HG03097 (cell line): ENCODE measurements around the gene DIPK1C.

Experiments used
- ATAC-seq: cut with Tn5 transposase; IDR thresholded peaks from one replicate; pipeline ENCODE4 v1.9.1; 2021; ENCODE audit not compliant: unreplicated experiment, low FRiP score

DIPK1C gene

DNA sequence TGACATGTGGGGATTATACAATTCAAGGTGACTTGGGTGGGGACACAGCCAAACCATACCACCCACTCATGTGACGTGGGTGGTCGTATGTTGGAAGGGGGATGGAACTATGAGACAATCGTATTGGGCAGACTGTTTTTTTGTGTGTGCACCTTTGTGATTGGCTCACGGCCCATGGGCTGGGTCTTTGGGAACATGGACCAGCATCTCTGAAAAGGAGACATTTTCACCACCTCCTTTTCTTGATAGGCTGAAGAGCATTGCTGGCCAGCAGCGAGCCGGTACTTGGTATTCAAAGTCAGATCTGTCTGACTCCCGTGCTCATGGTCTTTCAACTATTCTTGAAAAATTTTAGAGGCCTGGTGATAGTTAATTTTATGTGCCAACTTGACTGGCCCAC lies 62.1 kb downstream of the DIPK1C start:
- ATAC-seq = no peak

DNA sequence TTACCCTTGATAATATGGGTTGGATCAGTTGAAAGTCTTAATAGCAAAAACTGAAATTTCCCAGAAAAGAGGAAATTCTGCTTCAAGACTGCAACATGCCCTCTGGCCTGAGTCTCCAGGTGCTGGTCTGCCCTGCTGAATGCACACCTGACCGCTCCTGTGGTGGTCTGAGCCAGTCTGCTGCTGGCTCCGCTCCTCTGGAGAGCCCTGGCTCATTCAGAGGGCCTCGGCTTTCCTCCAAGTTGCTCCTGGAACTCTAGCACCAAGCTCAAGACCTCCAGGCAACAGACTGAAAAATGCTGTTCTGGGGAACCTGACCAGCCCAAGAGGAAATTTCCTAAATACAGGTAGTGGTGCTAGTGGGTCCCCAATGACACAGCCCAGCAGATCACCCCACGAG lies 64.8 kb downstream of the DIPK1C start:
- no peak for ATAC-seq

DNA sequence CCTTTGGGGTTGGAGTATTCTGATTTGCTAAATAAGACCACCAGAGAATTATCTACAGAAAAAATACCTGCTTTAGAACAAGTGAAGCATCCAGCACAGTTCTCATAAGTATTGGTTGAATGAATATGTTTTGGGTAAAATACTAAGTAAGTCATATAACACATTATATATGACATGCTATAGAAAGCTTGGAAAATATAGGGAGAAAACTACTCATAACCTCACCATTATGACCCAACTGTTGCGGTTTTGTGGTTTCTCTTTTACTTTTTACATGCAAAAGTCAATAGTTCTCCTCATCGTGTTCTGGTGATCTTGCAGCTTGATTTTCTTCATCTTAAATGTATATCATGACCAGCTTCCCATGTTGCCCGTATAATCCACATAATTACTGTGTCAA lies 66.2 kb downstream of the DIPK1C start:
- ATAC-seq = no peak

DNA sequence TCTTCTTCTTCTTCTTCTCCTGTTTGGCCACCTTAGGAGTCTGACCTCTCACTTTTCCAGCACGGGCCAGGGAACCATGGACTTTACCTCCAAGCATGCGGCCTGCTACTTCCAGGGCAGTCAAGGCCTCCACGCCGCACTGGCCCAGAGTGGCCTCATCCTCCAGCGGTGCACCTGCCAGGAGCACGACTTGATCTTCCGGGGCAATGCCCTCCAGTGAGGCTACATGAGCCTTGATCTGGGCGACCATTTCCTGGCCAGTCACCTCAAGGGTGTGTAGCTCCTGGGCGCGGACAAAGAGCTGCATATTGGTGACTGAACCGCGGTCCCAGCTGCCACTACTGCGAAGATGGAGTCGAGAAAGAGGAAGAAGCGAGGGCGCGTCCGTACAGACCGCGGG lies 67.1 kb downstream of the DIPK1C start:
- ATAC-seq = no peak

DNA sequence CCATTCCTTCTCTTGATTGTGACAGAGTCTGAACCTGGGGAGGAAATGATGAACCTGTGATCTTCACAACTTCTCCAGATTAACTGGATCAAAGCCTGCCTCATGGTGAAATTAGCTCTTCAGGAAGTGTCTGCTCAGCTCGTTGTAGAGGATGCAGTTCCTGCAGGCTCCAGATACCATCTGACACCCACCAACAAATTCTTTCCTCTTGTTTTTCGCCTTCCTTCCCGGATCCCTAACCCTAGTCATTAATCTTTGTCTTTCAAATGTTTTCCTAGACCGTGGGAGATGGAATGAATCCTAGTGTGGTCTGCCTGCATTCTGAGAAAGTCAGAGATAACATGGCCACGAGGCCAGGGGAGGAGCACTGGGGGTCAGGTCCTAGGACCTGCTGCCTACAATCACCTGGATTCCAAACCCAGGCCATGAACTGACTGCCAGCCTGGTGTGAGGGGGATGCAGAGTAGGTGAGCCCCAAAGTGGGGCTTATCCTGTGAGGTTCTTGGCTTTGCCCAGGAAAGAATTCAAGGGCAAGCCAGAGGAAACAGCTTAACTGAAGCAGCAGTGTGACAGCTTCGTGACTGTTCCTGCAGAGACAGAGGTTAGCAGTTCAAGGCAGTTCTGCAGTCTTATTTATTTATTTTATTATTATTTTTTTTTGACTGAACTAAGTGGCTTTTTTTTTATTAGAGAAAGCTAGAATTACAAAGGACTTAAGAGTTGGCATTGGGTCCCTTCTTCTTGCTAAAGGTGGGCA lies 67.8 kb downstream of the DIPK1C start:
- no peak for ATAC-seq

DNA sequence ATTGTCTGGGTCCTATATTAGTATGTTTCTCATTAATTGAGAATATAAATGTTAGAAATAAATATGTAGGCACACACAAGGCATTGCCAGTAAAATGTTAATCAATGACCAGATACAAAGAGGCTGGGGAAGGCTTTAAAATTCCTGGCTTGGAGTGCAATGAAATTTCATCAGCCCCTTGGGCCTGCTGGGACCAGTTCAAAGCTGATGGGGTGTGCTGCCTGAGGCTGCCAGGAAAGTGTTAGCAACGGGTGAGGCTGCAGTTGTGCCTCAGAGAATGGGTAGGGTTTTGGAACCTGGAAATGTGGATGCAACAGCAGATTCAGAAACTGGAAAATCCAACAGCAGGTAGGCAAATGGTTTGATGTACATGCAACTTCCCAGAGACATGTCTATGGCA lies 68.9 kb downstream of the DIPK1C start:
- ATAC-seq = no peak

DNA sequence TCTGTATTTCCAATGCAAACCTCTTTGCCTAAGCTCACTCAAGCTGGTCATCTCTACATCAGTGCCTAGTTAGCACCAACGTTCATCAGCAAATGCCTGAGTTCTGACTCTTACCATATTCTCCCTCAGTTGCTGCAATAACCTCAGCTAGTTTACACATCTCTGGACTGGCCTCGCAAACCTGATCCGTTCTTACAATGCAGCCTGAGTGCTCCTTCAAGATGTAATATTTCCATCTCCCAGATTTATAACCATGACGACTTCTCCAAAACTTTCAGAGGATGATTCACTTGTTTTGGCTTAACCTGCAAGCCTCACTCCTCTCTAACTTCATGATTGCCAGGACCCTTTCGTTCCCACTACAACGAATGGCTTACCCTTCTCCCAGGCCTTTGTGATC lies 69.7 kb downstream of the DIPK1C start:
- ATAC-seq = no peak
